Natural killer cell (primary cell): ENCODE data around the gene MLC1. TPM values are rescaled to one million over a fixed set of nuclear protein-coding genes. Genes with fewer than 3 reads are reported as not detected.

ENCODE experiments used
- ATAC-seq, 3 donors: fragments of 150-1000 bp in 2 of 3; fragments of 200-7000 bp in 1 of 3; cut with Tn5 transposase; 1 replicate in 1 of 3; 2 replicates in 2 of 3; pipeline ENCODE4 v1.10.0; 2021; ENCODE audit warnings: mild to moderate bottlenecking in 2 of 3, moderate library complexity in 2 of 3
- DNase-seq, 2 donors: peaks; one replicate each; pipeline versions ENCODE4 v3.0.0 to v3.0.0-alpha.2; 2013 to 2021; ENCODE audit warnings: mixed read lengths in 1 of 2
- H3K27ac ChIP-seq: one replicate; pipeline ENCODE4 v1.5.1; 2013; ENCODE audit warnings: mild to moderate bottlenecking, low read length
- H3K27me3 ChIP-seq: one replicate; pipeline ENCODE4 v1.6.1; 2013; ENCODE audit warnings: low read length; ENCODE audit not compliant: control insufficient read depth, insufficient read depth
- H3K36me3 ChIP-seq: one replicate; pipeline ENCODE4 v1.6.1; 2013; ENCODE audit warnings: low read length; ENCODE audit not compliant: control insufficient read depth, insufficient read depth
- H3K4me1 ChIP-seq: one replicate; pipeline ENCODE4 v1.6.1; 2013; ENCODE audit warnings: low read length; ENCODE audit not compliant: control insufficient read depth, insufficient read depth
- H3K4me3 ChIP-seq: one replicate; pipeline ENCODE4 v1.5.1; 2013; ENCODE audit warnings: low read length
- H3K9me3 ChIP-seq: one replicate; pipeline ENCODE4 v1.6.1; 2013; ENCODE audit warnings: low read length; ENCODE audit not compliant: control insufficient read depth, insufficient read depth
- H3K27ac Mint-ChIP-seq, 2 donors: one replicate each; pipeline ENCODE4 v1.8.0; 2022; ENCODE audit warnings: mild to moderate bottlenecking in 2 of 2, mixed read lengths in 2 of 2, moderate library complexity in 1 of 2
- H3K27me3 Mint-ChIP-seq, 2 donors: one replicate each; pipeline ENCODE4 v1.8.0; 2022; ENCODE audit warnings: low read depth in 2 of 2, mixed read lengths in 2 of 2
- H3K36me3 Mint-ChIP-seq: one replicate; pipeline ENCODE4 v1.8.0; 2022; ENCODE audit warnings: mixed read lengths
- H3K4me1 Mint-ChIP-seq, 2 donors: one replicate each; pipeline ENCODE4 v1.8.0; 2022; ENCODE audit warnings: mixed read lengths in 2 of 2
- H3K4me3 Mint-ChIP-seq: one replicate; pipeline ENCODE4 v1.8.0; 2022; ENCODE audit warnings: mild to moderate bottlenecking, moderate library complexity, mixed read lengths
- H3K9me3 Mint-ChIP-seq, 2 donors: one replicate each; pipeline ENCODE4 v1.8.0; 2022; ENCODE audit warnings: mixed read lengths in 2 of 2
- CTCF ChIP-seq: fragments of 200-600 bp; IDR thresholded peaks from one replicate; pipeline ENCODE4 v1.8.0; 2022; ENCODE audit warnings: antibody characterized with exemption
- WGBS: methylation state at CpG from one replicate; pipeline ENCODE4 v1.1.7; 2013; ENCODE audit warnings: missing lambda C conversion rate; ENCODE audit not compliant: insufficient coverage; 5-methylcytosine and 5-hydroxymethylcytosine counted together
- intact Hi-C: fragments of 100-400 bp; cut with micrococcal nuclease; formaldehyde crosslinking; loops from one replicate; pipeline ENCODE4 v1.14.2; 2022
- total RNA-seq, 4 donors: library from RNA; stranded (reverse); fragments of 120-200 nt in 1 of 4; gene quantifications; one replicate each; pipeline versions ENCODE4 v1.2.3 to v1.2.4, GENCODE V29; 2013 to 2022

MLC1 gene
- total RNA-seq, 3 donors from 2014 or later (not counting 1 experiment from before 2014, with no cell fraction given) = 67.7 to 96.1 (median 73.7) TPM

GRCh38 chr22:50078761-50079160 lies 6.5 kb downstream of the MLC1 start:
- DNase-seq (no peak), ATAC-seq (no peak)
- Histone ChIP-seq H3K27ac (no peak overlapping the region), H3K36me3 (peaks cover 27% of the 10 kb centered on the region), H3K27me3 (no peaks in the 10 kb centered on the region), H3K4me1 (peaks cover 10% of the 10 kb centered on the region), H3K4me3 (no peak overlapping the region), H3K9me3 (no peaks in the 10 kb centered on the region)
- intact Hi-C loops = no loop called here
- Mint-ChIP-seq H3K4me3 (no peak overlapping the region), H3K4me1 (peaks cover 18 to 35% of the 10 kb centered on the region in 2 donors), H3K9me3 (no peaks in the 10 kb centered on the region), H3K27ac (no peak overlapping the region), H3K36me3 (peaks cover 7% of the 10 kb centered on the region), H3K27me3 (no peaks in the 10 kb centered on the region)
- TF ChIP-seq CTCF = no peak
- 86% methylated on average over 9 of the region's 9 CpGs for WGBS

GRCh38 chr22:50078246-50078645 lies 7.0 kb downstream of the MLC1 start:
- 98% methylated on average over 12 of the region's 13 CpGs for WGBS
- peaks cover 25% of the 10 kb centered on the region for H3K36me3 ChIP-seq
- peak overlapping the region in 1 of 2 donors; percentile 29 for H3K27ac Mint-ChIP-seq

GRCh38 chr22:50076646-50077535 lies 8.3 kb downstream of the MLC1 start:
- Mint-ChIP-seq H3K4me1 (peaks cover 8 to 20% of the 10 kb centered on the region in 2 donors), H3K27ac (no peak overlapping the region), H3K27me3 (no peaks in the 10 kb centered on the region), H3K9me3 (no peaks in the 10 kb centered on the region), H3K4me3 (no peak overlapping the region), H3K36me3 (peaks cover 7% of the 10 kb centered on the region)
- intact Hi-C loops = no loop called here
- DNase-seq (no peak), ATAC-seq (no peak)
- Histone ChIP-seq H3K27me3 (no peaks in the 10 kb centered on the region), H3K9me3 (no peaks in the 10 kb centered on the region), H3K4me3 (no peak overlapping the region), H3K27ac (no peak overlapping the region), H3K4me1 (no peaks in the 10 kb centered on the region), H3K36me3 (peaks cover 32% of the 10 kb centered on the region)
- no peak for TF ChIP-seq CTCF
- WGBS = 87% methylated on average over 41 of the region's 43 CpGs

More at GRCh38 chr22:50078246-50078645, 7.0 kb downstream of the MLC1 start:
- DNase-seq = no peak
- Mint-ChIP-seq H3K27me3 (no peaks in the 10 kb centered on the region), H3K4me3 (no peak overlapping the region), H3K4me1 (peaks cover 14 to 30% of the 10 kb centered on the region in 2 donors), H3K9me3 (no peaks in the 10 kb centered on the region), H3K36me3 (peaks cover 7% of the 10 kb centered on the region)
- H3K9me3 ChIP-seq = no peaks in the 10 kb centered on the region
- no peak overlapping the region for H3K27ac ChIP-seq
- ATAC-seq = no peak
- intact Hi-C loops = no loop called here
- no peak for TF ChIP-seq CTCF
- H3K27me3 ChIP-seq = no peaks in the 10 kb centered on the region
- no peak overlapping the region for H3K4me3 ChIP-seq
- peaks cover 5% of the 10 kb centered on the region for H3K4me1 ChIP-seq
